GM18505 (cell line): ENCODE results near the gene FRMPD4.

Experiments
- ATAC-seq: cut with Tn5 transposase; IDR thresholded peaks from one replicate; pipeline ENCODE4 v1.9.1; 2021; ENCODE audit not compliant: unreplicated experiment
- POLR2A ChIP-seq: IDR thresholded peaks from 4 replicates; pipeline ENCODE4 v1.6.1; 2011; ENCODE audit warnings: borderline replicate concordance; ENCODE audit not compliant: insufficient read depth, insufficient read length; ENCODE audit errors: extremely low read depth

The FRMPD4 gene

DNA sequence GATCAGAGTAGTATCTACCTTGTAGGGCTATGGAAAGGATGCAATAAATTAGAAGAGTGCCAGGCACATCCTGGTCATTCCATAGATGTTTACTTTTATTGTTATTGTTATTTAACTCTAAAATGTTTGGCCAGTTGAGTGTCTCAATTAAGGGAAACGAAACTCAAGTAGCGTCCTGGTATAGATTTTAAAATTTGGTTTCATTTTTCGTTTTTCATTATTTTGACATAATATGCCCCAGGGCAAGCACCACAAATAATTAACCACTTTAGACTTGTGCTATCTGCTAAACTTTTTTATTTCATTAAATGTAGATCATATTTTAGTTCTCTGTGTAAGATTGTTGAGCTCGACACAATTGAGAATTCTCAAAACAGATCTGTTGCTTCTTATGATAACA is 473.2 kb downstream of the FRMPD4 start:
- no peak for ATAC-seq
- TF ChIP-seq POLR2A = no peak

DNA sequence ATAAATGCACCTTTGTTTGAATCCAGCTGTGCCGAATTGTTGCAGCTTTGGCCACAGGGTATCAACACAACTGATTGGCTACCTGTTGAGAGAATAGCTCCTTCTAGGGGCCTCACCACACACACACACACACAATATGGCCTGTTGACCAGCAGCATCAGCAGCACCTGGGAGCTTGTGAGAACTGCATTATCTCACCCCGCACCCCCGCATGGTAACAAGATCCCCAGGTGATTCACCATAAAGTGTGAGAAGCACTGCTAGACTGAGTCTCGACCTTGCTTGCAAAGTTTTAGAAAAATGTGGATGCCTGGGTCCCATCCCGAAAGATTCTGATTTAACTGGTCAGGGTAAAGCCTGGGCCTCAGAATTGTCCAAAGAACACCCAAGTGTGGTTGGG is 476.0 kb downstream of the FRMPD4 start:
- ATAC-seq = no peak

GRCh38 chrX:12615061-12615460 is 476.8 kb downstream of the FRMPD4 start:
- ATAC-seq = no peak
- no peak for TF ChIP-seq POLR2A

More for the DNA sequence above, 476.0 kb downstream of the FRMPD4 start:
- no peak for TF ChIP-seq POLR2A

- no peak for ATAC-seq
- no peak for TF ChIP-seq POLR2A
These were observed 479.0 kb downstream of the FRMPD4 start for GRCh38 chrX:12617241-12617640.

GRCh38 chrX:12647230-12647629 is 509.0 kb downstream of the FRMPD4 start:
- TF ChIP-seq POLR2A = no peak
- no peak for ATAC-seq

DNA sequence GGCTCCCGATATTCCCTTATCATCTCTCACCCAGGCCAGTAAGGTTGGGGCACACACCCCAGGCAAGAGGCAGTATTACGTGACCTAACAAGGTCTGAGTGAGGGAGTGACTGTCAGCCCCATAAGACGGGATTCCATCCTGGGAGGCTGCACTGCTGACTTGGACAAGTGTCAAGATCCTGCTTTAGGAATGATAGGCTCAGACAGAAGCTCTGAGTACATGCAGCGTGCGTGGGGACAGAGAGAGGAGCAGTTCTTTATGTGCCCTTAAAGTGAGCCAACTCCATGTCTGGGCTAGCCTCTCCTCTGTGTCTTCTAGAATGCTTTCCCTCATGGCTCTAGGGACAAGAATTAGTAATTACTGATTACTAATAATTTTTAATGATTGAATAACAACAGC is 510.7 kb downstream of the FRMPD4 start:
- TF ChIP-seq POLR2A = no peak
- ATAC-seq = no peak

GRCh38 chrX:12657433-12657832 is 519.2 kb downstream of the FRMPD4 start:
- TF ChIP-seq POLR2A = no peak
- ATAC-seq = no peak

- TF ChIP-seq POLR2A = no peak
- ATAC-seq = no peak
These were observed 519.6 kb downstream of the FRMPD4 start for GRCh38 chrX:12657881-12658280.

GRCh38 chrX:12661464-12661863 is 523.2 kb downstream of the FRMPD4 start:
- no peak for ATAC-seq
- no peak for TF ChIP-seq POLR2A

DNA sequence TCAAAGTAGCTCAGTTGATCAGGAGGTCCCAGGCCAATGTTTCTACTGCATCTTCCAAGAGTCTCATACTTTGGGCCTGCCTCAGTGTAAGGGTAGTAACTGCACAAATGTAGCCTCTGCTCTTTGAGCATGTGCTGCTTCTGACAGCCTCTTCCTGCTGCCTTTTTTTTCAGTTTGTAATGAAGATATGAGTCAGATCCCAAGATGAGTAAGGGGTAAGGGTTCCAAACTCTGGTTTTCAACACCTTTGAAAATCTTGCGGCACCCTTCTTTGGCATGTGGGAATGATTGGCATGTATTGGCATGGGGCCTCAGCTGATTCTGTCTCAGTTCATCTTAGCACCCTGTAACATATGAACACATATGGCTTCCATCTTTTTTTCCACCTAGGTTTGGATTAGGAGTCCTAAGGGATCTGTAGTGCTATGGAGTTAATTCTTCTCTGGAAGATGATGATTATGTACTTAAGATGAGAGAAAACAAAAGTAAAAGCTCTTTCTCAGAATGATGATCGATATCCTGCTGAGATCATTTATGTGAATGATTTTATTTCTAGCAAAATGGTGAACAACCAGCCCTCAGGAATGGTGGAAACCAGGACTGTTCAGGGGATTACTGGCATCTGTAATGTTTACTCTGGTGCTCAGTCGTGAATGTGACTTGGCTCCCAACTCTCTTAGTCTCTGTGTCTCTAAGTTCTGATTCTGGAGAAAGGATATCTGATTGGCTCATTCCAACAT is 534.3 kb downstream of the FRMPD4 start:
- no peak for TF ChIP-seq POLR2A
- no peak for ATAC-seq

DNA sequence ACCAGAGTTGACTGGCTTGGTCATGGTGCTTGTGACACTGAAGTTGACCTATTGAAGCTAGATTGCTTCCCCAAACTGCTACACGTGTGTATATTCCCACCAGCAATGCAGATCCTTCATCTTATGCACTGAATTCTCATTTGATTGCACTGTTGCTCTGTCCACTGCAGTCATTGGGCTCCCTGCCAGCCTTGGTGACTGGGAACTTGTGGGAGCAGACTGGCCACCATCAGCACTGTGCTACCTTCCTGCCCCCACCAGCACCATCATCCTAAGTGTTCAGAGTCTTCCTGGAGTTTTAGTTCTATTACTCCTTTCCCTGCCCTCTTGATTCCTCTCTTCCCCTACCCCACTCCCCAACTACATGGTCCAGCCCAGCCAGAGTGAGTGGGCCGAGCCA is 535.2 kb downstream of the FRMPD4 start:
- ATAC-seq = no peak

DNA sequence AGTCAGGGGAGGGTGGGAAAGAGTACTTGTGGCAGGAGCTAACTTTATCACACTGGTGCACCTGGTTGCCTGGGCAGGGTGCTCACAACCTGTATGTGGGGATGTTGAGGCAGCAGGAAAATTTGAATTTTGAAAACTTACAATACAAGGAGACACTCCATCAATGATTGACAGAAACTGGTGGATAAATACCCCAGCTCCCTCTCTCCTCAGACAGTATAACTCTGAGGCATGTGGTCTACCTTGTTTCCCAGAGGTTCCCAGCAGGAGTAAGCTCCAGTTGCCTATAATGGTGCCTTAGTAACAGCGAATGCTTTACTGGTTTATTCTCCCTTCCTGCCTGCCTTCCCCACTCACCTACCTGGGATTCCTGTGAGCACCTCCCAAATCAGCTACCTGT is 541.2 kb downstream of the FRMPD4 start:
- ATAC-seq = no peak
- no peak for TF ChIP-seq POLR2A

More for the DNA sequence above, 535.2 kb downstream of the FRMPD4 start:
- no peak for TF ChIP-seq POLR2A

- ATAC-seq = no peak
- TF ChIP-seq POLR2A = no peak
These were observed 542.8 kb downstream of the FRMPD4 start for GRCh38 chrX:12681047-12681446.

GRCh38 chrX:12685541-12685940 is 547.3 kb downstream of the FRMPD4 start:
- ATAC-seq = no peak
- no peak for TF ChIP-seq POLR2A

- ATAC-seq = no peak
- TF ChIP-seq POLR2A = no peak
These were observed 548.1 kb downstream of the FRMPD4 start for GRCh38 chrX:12686331-12686730.
